ENCODE measurements around the gene LAPTM4A.
A peak's percentile ranks its signal among the peaks of the same experiment; 100 is the strongest.

DNA sequence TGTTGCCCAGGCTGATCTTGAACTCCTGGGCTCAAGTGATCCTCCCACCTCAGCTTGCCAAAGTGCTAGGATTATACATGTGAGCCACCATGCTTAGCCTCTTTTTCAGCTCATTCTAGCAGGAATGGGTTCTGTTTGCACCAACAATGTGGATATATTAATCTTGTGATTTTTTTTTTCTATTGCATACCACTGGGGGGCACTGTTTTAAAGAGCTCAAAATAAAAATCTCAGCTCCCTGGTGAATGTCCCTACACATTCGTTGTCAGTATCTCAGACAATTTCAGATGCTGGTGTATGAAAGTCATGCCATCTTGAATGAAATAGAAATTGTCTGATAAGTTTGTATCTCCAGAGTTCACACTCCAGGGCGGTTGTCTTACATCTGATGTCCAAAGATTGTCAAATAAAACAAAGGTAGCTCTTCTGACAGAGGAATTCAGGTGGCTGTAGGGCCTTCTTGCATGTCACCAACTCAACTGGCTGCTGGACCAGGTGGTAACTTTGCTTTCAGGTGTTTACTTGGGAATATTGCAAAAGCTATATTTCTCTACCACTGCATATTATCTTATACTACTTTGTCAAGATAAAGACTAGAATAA, 35.8 kb downstream of the LAPTM4A start:
- TF ChIP-seq CTCF (IDR thresholded peaks at IDR 0.05) (peak in 2 of 3 experiments; percentile 14 to 74), POLR2A (IDR thresholded peaks at IDR 0.05) (no peak)

All from vagina (tissue), 2 donors.